ENCODE data around the gene PRCD.

The PRCD gene

GRCh38 chr17:76528528-76529223 lies 11.2 kb upstream of the PRCD start:
- TF ChIP-seq ZFP3 (CRISPR knock-in tag; IDR thresholded peaks at IDR 0.05) (no peak), PATZ1 (CRISPR knock-in tag; IDR thresholded peaks at IDR 0.05; ENCODE audit: borderline replicate concordance) (no peak), SNAI2 (CRISPR knock-in tag; IDR thresholded peaks at IDR 0.05) (no peak), POU6F1 (CRISPR knock-in tag; IDR thresholded peaks at IDR 0.05; ENCODE audit: borderline replicate concordance, low read depth) (no peak), ARNTL (CRISPR knock-in tag; IDR thresholded peaks at IDR 0.05; ENCODE audit: borderline replicate concordance, low read depth) (no peak), ZNF565 (CRISPR knock-in tag; conservative IDR thresholded peaks at IDR 0.05; ENCODE audit: low read depth) (no peak), PPARA (CRISPR knock-in tag; IDR thresholded peaks at IDR 0.05; ENCODE audit: borderline replicate concordance) (no peak), TCF4 (CRISPR knock-in tag; IDR thresholded peaks at IDR 0.05; ENCODE audit: borderline replicate concordance) (no peak)
- ATAC-seq: peak; percentile 9; the same call in 2 of the 3 replicates

GRCh38 chr17:76529224-76530094 lies 10.4 kb upstream of the PRCD start:
- TF ChIP-seq BACH2 (CRISPR knock-in tag; IDR thresholded peaks at IDR 0.05; ENCODE audit: borderline replicate concordance) (no peak), PPARA (CRISPR knock-in tag; IDR thresholded peaks at IDR 0.05; ENCODE audit: borderline replicate concordance) (0 out of 2 replicates have a peak, but pooled peaks have one; percentile 33), ZNF565 (CRISPR knock-in tag; conservative IDR thresholded peaks at IDR 0.05; ENCODE audit: low read depth) (peak; percentile 61; the same call in 1 of the 2 replicates), ZFP3 (CRISPR knock-in tag; IDR thresholded peaks at IDR 0.05) (0 out of 2 replicates have a peak, but pooled peaks have one; percentile 30), TSHZ2 (CRISPR knock-in tag; IDR thresholded peaks at IDR 0.05) (0 out of 2 replicates have a peak, but pooled peaks have one; percentile 26), TCF4 (CRISPR knock-in tag; IDR thresholded peaks at IDR 0.05; ENCODE audit: borderline replicate concordance) (peak; percentile 17; the same call in 1 of the 2 replicates), ZC3H10 (CRISPR knock-in tag; IDR thresholded peaks at IDR 0.05) (no peak), POU6F1 (CRISPR knock-in tag; IDR thresholded peaks at IDR 0.05; ENCODE audit: borderline replicate concordance, low read depth) (no peak)
- peak; percentile 79 for ATAC-seq

- ATAC-seq: no peak
- TF ChIP-seq ZNF565 (CRISPR knock-in tag; conservative IDR thresholded peaks at IDR 0.05; ENCODE audit: low read depth): no peak
- TF ChIP-seq ARNTL (CRISPR knock-in tag; IDR thresholded peaks at IDR 0.05; ENCODE audit: borderline replicate concordance, low read depth): no peak
- TF ChIP-seq TOX (CRISPR knock-in tag; IDR thresholded peaks at IDR 0.05; ENCODE audit: borderline replicate concordance): no peak
- 0 out of 2 replicates have a peak, but pooled peaks have one; percentile 4 for TF ChIP-seq BACH2 (CRISPR knock-in tag; IDR thresholded peaks at IDR 0.05; ENCODE audit: borderline replicate concordance)
These were observed 9.6 kb upstream of the PRCD start for GRCh38 chr17:76530095-76530723.

GRCh38 chr17:76530811-76531485 lies 8.9 kb upstream of the PRCD start:
- ATAC-seq: no peak
- TF ChIP-seq PPARA (CRISPR knock-in tag; IDR thresholded peaks at IDR 0.05; ENCODE audit: borderline replicate concordance) (no peak), ZNF8 (CRISPR knock-in tag; IDR thresholded peaks at IDR 0.05) (no peak), CSRNP3 (CRISPR knock-in tag; IDR thresholded peaks at IDR 0.05) (no peak), TCF4 (CRISPR knock-in tag; IDR thresholded peaks at IDR 0.05; ENCODE audit: borderline replicate concordance) (no peak), OSR1 (CRISPR knock-in tag; IDR thresholded peaks at IDR 0.05) (no peak), TOX (CRISPR knock-in tag; IDR thresholded peaks at IDR 0.05; ENCODE audit: borderline replicate concordance) (no peak), PATZ1 (CRISPR knock-in tag; IDR thresholded peaks at IDR 0.05; ENCODE audit: borderline replicate concordance) (no peak), SNAI2 (CRISPR knock-in tag; IDR thresholded peaks at IDR 0.05) (no peak), ZC3H10 (CRISPR knock-in tag; IDR thresholded peaks at IDR 0.05) (no peak)
